B cell (primary cell): ENCODE results near the gene RAMP2.

Source experiments
- EZH2 ChIP-seq: IDR thresholded peaks from 2 replicates; pipeline ENCODE4 v1.6.1; 2012; ENCODE audit warnings: borderline replicate concordance, low read depth, mild to moderate bottlenecking, moderate library complexity, low read length; ENCODE audit not compliant: insufficient read depth, poor library complexity, severe bottlenecking
- TF ChIP-seq, protein P1 (sequence below): fragments of 200-600 bp; IDR thresholded peaks from one replicate; pipeline ENCODE4 v1.8.0; 2022; ENCODE audit warnings: antibody characterized with exemption, mild to moderate bottlenecking

DNA sequence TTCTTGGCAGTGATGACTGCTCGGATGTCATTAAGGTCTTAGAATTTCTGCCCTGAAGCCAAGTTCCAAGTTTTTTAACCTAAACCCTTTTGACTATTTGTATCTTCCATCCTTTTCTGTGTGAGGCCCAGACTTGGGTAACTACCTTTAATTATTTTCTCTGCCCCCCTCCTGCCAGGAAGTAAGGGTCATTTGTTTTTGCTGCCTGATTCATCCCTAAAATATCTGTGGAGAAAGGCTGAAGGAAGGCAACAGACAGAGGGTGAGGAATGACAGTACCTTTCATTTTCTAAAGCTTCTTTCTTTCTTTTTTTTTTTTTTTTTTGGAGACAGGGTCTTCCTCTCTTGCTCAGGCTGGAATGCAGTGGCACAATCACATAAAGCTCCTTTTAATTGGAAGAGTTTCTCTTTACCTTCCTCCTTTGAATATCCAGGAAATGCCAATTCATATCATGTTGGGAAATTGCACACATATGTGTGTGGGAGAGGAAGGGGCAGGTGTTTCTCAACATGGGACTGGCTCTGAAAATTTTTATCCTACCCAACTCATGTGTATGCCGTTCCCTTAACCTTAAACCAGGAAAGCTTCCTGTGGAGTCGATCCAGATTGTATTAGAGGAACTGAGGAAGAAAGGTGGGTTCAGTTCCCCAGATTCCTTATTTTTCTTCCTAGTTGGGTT lies 13.2 kb downstream of the RAMP2 start:
- TF ChIP-seq, protein P1, sequence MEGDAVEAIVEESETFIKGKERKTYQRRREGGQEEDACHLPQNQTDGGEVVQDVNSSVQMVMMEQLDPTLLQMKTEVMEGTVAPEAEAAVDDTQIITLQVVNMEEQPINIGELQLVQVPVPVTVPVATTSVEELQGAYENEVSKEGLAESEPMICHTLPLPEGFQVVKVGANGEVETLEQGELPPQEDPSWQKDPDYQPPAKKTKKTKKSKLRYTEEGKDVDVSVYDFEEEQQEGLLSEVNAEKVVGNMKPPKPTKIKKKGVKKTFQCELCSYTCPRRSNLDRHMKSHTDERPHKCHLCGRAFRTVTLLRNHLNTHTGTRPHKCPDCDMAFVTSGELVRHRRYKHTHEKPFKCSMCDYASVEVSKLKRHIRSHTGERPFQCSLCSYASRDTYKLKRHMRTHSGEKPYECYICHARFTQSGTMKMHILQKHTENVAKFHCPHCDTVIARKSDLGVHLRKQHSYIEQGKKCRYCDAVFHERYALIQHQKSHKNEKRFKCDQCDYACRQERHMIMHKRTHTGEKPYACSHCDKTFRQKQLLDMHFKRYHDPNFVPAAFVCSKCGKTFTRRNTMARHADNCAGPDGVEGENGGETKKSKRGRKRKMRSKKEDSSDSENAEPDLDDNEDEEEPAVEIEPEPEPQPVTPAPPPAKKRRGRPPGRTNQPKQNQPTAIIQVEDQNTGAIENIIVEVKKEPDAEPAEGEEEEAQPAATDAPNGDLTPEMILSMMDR: no peak
- TF ChIP-seq EZH2: no peak
